ENCODE measurements around the gene LRMDA.

DNA sequence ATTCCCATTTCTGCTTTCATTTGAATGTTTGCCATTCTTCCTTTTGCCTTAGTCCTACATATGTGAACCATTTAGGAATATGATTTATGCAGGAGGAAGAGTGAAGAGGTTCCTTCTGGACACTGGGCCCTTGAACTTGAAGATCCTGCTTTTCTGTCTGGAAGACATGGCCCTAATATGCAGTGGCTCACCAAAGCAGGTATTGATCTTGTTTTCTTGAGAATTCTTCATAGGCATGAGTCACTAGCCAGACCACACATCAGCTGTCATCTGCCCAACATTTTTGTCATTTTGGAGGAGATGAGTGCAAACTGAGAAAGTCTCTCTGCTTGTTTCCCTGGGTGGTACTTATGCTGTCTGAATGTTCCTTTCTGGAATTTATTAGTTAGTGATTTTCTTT, 382.6 kb downstream of the LRMDA start:
- TF ChIP-seq, protein P1, sequence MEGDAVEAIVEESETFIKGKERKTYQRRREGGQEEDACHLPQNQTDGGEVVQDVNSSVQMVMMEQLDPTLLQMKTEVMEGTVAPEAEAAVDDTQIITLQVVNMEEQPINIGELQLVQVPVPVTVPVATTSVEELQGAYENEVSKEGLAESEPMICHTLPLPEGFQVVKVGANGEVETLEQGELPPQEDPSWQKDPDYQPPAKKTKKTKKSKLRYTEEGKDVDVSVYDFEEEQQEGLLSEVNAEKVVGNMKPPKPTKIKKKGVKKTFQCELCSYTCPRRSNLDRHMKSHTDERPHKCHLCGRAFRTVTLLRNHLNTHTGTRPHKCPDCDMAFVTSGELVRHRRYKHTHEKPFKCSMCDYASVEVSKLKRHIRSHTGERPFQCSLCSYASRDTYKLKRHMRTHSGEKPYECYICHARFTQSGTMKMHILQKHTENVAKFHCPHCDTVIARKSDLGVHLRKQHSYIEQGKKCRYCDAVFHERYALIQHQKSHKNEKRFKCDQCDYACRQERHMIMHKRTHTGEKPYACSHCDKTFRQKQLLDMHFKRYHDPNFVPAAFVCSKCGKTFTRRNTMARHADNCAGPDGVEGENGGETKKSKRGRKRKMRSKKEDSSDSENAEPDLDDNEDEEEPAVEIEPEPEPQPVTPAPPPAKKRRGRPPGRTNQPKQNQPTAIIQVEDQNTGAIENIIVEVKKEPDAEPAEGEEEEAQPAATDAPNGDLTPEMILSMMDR (IDR thresholded peaks at IDR 0.05; ENCODE audit: low read depth, low read length), result no peak
- TF ChIP-seq EZH2phosphoT487 (IDR thresholded peaks at IDR 0.05; ENCODE audit: low read depth), result no peak

Measured in OCI-LY3 (cell line).